ENCODE results near the gene GRXCR1. TPM values are rescaled to one million over a fixed set of nuclear protein-coding genes. Genes with fewer than 3 reads are reported as not detected.

GRXCR1 gene
- total RNA-seq, 1 experiment from 2014 or later: not detected

DNA sequence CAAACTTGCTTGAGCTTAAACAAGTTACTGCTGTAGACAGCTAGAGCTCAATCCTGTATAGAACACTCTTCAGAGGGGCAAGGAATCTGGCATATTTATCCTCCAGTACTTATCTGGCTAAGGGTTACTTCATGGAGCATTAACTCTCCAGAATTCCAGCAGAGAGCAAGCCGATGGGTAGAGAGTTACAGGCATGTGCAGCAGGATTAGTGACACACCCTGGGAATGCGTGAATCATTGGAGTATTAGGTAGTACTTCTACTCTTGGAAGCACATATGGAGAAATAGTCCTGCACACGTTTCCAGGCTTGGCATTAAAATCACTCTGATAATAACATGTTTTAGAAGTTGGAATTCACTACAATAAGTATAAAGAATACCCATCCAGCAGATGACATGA, 35.4 kb downstream of the GRXCR1 start:
- DNase-seq (ENCODE audit: low spot score): no peak

DNA sequence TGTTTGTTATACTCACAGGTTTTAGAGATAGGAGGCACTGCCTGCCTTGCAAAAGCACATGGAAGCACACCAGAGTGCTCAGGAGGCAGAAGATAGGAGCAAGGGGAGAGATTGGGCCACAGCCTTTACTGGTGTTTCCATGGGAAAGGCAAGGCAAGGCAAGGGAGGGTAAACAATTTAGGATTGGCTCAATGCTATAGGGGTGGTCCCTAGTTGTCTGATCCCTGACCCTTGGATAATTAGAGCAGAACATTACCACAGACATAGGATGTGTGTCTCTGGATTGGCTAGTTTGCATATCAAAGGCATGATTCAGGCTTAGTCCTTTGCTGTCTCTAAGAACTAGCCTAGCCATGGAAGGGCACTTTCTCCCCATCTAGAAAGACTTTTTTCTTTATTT, 36.1 kb downstream of the GRXCR1 start:
- no peak for DNase-seq (ENCODE audit: low spot score)

GRCh38 chr4:42942216-42942615, 49.7 kb downstream of the GRXCR1 start:
- no peak for DNase-seq (ENCODE audit: low spot score)

DNA sequence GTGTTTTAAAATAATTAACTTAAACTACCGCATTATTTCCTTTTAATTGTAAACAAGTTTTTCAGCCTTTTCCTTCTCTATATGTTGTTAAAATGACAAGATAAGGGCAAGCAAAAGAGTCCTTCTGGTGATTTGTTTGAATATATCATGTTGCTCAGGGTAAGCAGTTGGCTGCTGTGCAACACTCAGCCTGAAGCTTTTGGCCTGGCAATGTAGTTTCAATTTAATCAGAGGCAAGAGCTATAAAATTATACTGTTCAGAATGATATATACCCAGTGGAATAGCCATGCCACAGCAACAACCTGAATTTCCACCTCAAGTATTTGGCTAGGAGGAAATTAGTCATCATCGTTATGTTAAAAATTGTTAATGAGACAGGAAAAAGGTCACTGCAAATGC, 53.4 kb downstream of the GRXCR1 start:
- DNase-seq (ENCODE audit: low spot score): no peak

- no peak for DNase-seq (ENCODE audit: low spot score)
Measured at GRCh38 chr4:42953321-42953720, 60.8 kb downstream of the GRXCR1 start.

DNA sequence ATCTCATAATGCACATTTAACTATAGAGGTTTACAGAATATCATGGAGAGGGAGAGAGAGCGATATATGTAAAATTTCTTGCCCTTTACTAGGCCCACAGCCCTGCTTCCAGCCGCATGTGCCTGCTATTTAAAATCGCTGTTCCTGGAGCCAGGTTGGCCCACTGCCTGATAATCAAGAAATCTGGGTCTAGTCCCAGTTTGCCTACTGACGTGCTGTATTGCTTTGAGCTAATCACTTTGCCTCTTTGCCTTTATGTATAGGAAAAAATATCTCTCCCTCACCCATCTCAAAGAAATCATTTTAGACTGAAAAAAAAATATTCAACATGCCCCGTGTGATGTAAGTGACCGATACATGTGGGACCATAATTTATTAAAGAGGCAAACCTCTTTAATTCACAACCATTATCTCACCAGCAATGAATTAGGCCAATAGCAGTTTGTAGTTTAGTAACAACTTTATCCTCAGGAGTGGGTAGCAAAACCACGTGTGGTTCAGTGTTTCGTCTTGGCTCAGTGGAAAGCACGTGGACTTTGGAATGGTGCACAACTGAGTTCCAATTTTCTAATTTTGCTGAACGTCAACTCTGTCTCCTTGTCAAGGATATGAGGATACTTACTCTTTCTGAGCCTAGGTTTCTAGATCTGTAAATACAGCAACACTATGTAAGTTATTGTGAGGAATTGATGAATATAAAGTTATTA, 62.6 kb downstream of the GRXCR1 start:
- no peak for DNase-seq (ENCODE audit: low spot score)

- DNase-seq (ENCODE audit: low spot score): no peak
Measured at GRCh38 chr4:42955746-42956505, 63.4 kb downstream of the GRXCR1 start.

DNA sequence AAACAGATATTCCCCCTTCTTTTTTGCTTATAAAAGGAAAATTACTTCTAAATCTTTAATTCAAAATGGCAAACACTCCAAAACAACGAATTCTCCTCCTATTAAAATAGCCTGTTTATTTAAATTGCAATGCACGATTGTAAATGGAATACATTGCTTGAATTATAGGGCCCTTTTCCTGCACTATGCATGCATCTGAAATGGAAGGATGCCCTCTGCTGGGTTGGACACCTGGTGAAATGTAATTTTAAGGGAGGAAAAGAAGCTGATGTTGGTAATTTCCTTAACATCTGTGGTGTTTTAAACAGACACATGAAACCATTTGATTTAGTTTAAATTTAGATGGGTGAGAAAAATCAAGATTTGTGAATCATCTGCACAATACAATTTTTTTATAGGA, 72.8 kb downstream of the GRXCR1 start:
- DNase-seq (ENCODE audit: low spot score): no peak

- no peak for DNase-seq (ENCODE audit: low spot score)
Measured at GRCh38 chr4:42985976-42986375, 93.5 kb downstream of the GRXCR1 start.

DNA sequence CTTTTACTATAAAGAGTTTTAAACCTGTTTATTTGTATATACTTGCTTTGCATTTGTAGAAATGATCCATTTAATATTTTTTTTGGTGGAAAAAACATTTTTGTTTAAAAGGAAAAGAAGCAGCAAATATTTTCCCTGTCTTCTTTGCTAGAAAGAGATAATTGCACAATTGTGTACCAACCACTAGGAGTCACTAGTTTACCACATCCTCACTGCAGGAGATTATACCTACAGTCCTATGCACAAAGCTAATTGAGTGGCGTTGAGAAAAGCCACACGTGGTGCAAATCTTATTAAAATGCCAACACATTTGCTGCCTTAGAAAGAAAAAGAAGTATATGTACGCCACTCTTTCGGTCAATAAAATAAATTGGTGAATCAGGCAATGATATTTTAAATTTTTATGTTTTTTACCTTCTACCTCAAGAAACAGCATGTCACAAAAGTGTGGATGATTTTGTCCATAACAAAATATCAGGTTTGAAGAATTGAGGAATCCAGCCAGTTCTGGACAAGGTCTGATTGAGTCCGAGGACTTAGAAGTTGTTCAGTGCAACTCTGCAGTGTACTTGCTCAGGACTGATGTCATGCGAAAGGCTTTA, 102.9 kb downstream of the GRXCR1 start:
- DNase-seq (ENCODE audit: low spot score): peak; percentile 22

DNA sequence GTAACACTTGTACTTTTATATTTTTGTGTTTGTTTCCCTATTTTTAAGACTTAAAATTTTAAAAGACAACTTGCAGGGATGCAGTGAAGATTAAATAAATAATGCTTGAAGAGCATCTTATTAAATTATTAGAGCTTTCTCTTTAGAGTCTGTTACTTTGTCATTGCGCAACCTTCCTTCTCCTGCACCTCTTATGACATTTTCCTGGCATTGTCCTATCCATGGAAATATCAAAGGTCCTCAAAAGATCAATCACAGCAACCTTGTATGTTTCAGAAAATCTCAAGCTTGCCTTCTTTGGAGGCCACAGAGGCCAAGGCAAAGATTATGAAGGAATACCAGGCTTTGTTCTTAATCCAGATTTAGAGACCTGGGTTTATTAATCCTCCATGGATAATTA, 116.3 kb downstream of the GRXCR1 start:
- DNase-seq (ENCODE audit: low spot score): no peak

DNA sequence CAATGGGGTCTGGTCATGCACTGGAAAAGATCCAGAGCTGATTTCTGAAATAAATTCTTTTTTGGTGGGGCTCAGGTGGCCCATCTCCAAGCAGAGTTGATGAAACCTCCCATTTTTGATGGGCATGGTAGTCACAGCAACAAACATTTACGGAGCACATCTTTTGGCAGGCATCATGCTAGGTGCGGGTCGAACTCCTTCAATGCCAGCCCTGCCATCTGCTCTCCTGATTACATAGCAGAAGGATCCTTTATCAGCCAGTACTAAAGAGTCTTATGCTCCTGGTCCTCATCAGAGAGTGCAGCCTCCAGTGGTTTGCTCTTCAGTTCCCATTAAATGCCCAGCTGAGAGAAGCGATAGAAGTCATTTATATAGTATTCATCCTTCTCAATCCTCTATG, 121.7 kb downstream of the GRXCR1 start:
- DNase-seq (ENCODE audit: low spot score): no peak

- DNase-seq (ENCODE audit: low spot score): no peak
Measured at GRCh38 chr4:43041632-43042031, 149.1 kb downstream of the GRXCR1 start.

GRCh38 chr4:43047058-43047457, 154.5 kb downstream of the GRXCR1 start:
- no peak for DNase-seq (ENCODE audit: low spot score)

GRCh38 chr4:43048570-43048969, 156.1 kb downstream of the GRXCR1 start:
- DNase-seq (ENCODE audit: low spot score): no peak

GRCh38 chr4:43049326-43049725, 156.8 kb downstream of the GRXCR1 start:
- no peak for DNase-seq (ENCODE audit: low spot score)

DNA sequence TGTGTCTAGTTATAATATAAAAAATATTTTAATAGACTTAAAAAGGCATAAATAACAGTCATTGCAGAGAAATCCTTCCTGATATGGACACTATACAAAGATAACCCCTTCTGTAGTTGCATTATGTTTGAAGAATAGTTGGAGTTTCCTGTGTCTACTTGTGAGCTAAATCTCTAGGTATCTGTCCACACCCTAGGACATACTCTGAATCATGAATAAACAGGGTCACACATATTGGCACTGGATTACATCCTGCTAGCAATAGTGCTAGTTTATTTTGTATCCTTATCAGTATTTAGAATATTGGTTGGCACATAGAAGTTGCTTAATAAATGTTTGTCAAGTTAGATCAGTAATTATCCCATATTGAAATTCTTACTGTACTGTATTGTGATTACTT, 173.9 kb downstream of the GRXCR1 start:
- DNase-seq (ENCODE audit: low spot score): no peak

GRCh38 chr4:43071069-43071468, 178.6 kb downstream of the GRXCR1 start:
- DNase-seq (ENCODE audit: low spot score): no peak

Other genes with a start within 250 kb of the GRXCR1 start
- gene ATP8A1, start 235.6 kb upstream of the GRXCR1 start, total RNA-seq (2014; rRNA removed; shearing (Covaris generic)): not detected in 2 replicates

All from A172 (cell line).